Left ventricle myocardium inferior (tissue), 1 donor: ENCODE results near the gene MAP3K4. TPM values are rescaled to one million over a fixed set of nuclear protein-coding genes. Genes with fewer than 3 reads are reported as not detected.
A peak's percentile ranks its signal among the peaks of the same experiment; 100 is the strongest.
"Not testable (repeated sequence)": the region's sequence is repeated elsewhere in the genome, so short reads cannot be mapped to it uniquely, and the experiment has no call there.

Experiments used
- DNase-seq: peaks from one replicate; pipeline ENCODE4 v3.0.0-alpha.2; 2020
- H3K27ac ChIP-seq: fragments of 200-600 bp; replicated peaks from 2 replicates; pipeline ENCODE4 v1.8.0; 2021
- H3K27me3 ChIP-seq: fragments of 200-600 bp; 2 replicates; pipeline ENCODE4 v1.8.0; 2021; ENCODE audit warnings: low read depth
- H3K36me3 ChIP-seq: fragments of 200-600 bp; 2 replicates; pipeline ENCODE4 v1.8.0; 2021
- H3K4me1 ChIP-seq: fragments of 200-600 bp; 2 replicates; pipeline ENCODE4 v1.8.0; 2021
- H3K4me3 ChIP-seq: fragments of 200-600 bp; 2 replicates; pipeline ENCODE4 v1.8.0; 2021; ENCODE audit warnings: mild to moderate bottlenecking, moderate library complexity
- H3K9me3 ChIP-seq: fragments of 200-600 bp; replicated peaks from 2 replicates; pipeline ENCODE4 v1.8.0; 2021
- CTCF ChIP-seq: fragments of 200-600 bp; IDR thresholded peaks from 2 replicates; pipeline ENCODE4 v1.8.0; 2021; ENCODE audit warnings: antibody characterized with exemption, mild to moderate bottlenecking, borderline replicate concordance
- intact Hi-C: fragments of 100-400 bp; cut with micrococcal nuclease; formaldehyde crosslinking; loops from one replicate; pipeline ENCODE4 v1.11.0; 2022
- total RNA-seq: library from RNA; stranded (reverse); fragmentation: NEBNext Ultra II Directional; extraction: Animal tissue kit (Norgen Biotek cat#: 25700); gene quantifications from one replicate; pipeline ENCODE4 v1.2.1, GENCODE V29; 2021
- donor health status: DM: no; HTN: yes; CAD: no; lungs with severe emphysema.

MAP3K4 gene
- total RNA-seq, 1 donor from 2014 or later, result 37.1 TPM

- Histone ChIP-seq H3K4me1 (peaks cover 15% of the 10 kb centered on the region), H3K27me3 (no peaks in the 10 kb centered on the region), H3K36me3 (no peaks in the 10 kb centered on the region), H3K27ac (peak overlapping the region; percentile 65), H3K4me3 (no peak overlapping the region), H3K9me3 (no peaks in the 10 kb centered on the region)
- intact Hi-C loops, result no loop called here
- no peak for DNase-seq
- TF ChIP-seq CTCF, result no peak
Observed at GRCh38 chr6:160966493-160967229, 24.9 kb upstream of the MAP3K4 start.

GRCh38 chr6:160967351-160967750 lies 24.2 kb upstream of the MAP3K4 start:
- DNase-seq, result no peak
- H3K27me3 ChIP-seq, result no peaks in the 10 kb centered on the region
- peak overlapping the region; percentile 65 for H3K27ac ChIP-seq

GRCh38 chr6:160967833-160968232 lies 23.7 kb upstream of the MAP3K4 start:
- H3K27ac ChIP-seq, result peak overlapping the region; percentile 65
- no peaks in the 10 kb centered on the region for H3K27me3 ChIP-seq
- no peaks in the 10 kb centered on the region for H3K36me3 ChIP-seq
- no peak overlapping the region for H3K4me3 ChIP-seq
- no peak for TF ChIP-seq CTCF
- no peak for DNase-seq
- H3K9me3 ChIP-seq, result no peaks in the 10 kb centered on the region
- H3K4me1 ChIP-seq, result peaks cover 25% of the 10 kb centered on the region
- intact Hi-C loops, result no loop called here

More at GRCh38 chr6:160967351-160967750, 24.2 kb upstream of the MAP3K4 start:
- TF ChIP-seq CTCF, result no peak
- Histone ChIP-seq H3K9me3 (no peaks in the 10 kb centered on the region), H3K4me3 (no peak overlapping the region), H3K4me1 (peaks cover 20% of the 10 kb centered on the region), H3K36me3 (no peaks in the 10 kb centered on the region)
- intact Hi-C loops, result no loop called here

- intact Hi-C loops, result no loop called here
- Histone ChIP-seq H3K4me3 (no peak overlapping the region), H3K4me1 (peaks cover 50% of the 10 kb centered on the region), H3K36me3 (no peaks in the 10 kb centered on the region), H3K27ac (peak overlapping the region; percentile 90), H3K27me3 (no peaks in the 10 kb centered on the region), H3K9me3 (no peaks in the 10 kb centered on the region)
- TF ChIP-seq CTCF, result no peak
- DNase-seq, result no peak
Observed at GRCh38 chr6:160971171-160971570, 20.4 kb upstream of the MAP3K4 start.

- Histone ChIP-seq H3K4me1 (peaks cover 45% of the 10 kb centered on the region), H3K36me3 (no peaks in the 10 kb centered on the region), H3K9me3 (no peaks in the 10 kb centered on the region), H3K27me3 (no peaks in the 10 kb centered on the region), H3K4me3 (no peak overlapping the region), H3K27ac (peak overlapping the region; percentile 90)
- intact Hi-C loops, result no loop called here
- DNase-seq, result no peak
- no peak for TF ChIP-seq CTCF
Observed at GRCh38 chr6:160972111-160972510, 19.5 kb upstream of the MAP3K4 start.

GRCh38 chr6:160972594-160972993 lies 19.0 kb upstream of the MAP3K4 start:
- Histone ChIP-seq H3K4me1 (peaks cover 41% of the 10 kb centered on the region), H3K27ac (peak overlapping the region; percentile 90)
- H3K9me3 ChIP-seq, H3K27me3 ChIP-seq, intact Hi-C loops, DNase-seq, H3K4me3 ChIP-seq, H3K36me3 ChIP-seq: not testable (repeated sequence)
